GM18502 (cell line): ENCODE data around the gene EMC8.

Source experiments
- ATAC-seq: cut with Tn5 transposase; IDR thresholded peaks from one replicate; pipeline ENCODE4 v1.9.1; 2021; ENCODE audit warnings: mild to moderate bottlenecking; ENCODE audit not compliant: unreplicated experiment, poor library complexity

Gene EMC8

DNA sequence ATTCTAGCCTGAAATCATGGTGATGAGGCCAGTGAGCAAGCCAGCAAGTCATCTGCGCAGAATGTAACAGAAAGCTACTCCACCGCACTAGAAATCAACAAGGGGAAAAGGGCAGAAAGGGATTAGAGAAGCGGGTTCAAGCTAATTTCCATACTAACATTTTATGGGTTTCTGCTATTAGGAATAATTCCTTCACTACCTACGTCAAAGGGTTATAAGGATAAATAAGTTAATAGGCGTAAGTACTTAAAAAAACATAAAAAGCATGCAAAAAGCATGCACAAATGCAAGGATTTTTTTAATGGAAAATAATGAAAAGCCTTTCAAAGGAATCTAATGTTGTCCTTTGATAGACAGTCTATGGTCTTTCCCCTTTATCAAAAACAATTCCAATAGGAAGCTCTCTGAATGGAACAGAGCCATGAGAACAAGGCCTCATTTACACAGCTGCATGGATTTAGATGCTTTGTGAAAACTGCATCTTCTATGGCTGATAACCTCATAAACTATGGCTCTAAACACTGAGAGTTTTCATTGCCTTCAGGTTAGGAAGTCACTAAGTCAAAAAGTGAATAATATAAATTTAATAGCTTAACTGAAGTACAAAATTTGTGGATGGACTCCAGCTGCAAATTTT, 5.6 kb downstream of the EMC8 start:
- no peak for ATAC-seq

DNA sequence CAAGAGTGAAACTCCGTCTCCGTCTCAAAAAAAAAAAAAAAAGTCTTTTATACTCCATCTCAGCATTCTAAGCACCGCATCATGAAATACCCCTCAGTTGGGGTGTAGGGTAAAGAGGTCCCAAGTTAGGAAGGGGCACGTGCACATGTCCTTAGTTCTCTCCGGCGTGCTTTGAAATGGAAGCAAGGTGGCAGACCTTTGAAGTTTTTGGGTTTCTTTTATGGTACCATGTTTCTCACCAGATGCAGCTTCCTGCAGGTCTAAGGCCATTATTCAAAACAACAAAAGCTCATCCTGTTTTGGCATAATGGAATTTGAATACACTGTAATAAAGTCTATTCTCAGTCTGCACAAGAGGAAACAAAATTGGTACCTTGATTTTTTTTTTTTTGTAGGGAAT, 9.6 kb downstream of the EMC8 start:
- no peak for ATAC-seq

DNA sequence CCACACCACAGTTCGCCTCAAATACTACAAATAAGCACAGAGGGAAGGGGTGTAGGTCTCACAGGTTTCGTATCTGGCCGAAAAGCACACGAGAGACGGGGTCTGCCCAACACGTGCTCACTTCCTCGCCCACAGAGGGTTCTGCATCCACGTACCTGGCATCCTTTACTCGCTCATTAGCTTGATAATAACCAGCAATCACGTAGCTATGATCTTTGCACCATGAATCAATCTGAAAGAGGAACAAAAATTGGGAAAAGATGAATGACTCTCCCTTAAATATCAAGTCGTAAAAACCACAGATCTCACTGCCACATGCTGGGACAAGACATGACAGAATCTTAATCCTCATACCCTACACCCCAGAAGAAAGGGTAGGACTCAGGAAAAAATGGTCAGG, 10.5 kb downstream of the EMC8 start:
- no peak for ATAC-seq

DNA sequence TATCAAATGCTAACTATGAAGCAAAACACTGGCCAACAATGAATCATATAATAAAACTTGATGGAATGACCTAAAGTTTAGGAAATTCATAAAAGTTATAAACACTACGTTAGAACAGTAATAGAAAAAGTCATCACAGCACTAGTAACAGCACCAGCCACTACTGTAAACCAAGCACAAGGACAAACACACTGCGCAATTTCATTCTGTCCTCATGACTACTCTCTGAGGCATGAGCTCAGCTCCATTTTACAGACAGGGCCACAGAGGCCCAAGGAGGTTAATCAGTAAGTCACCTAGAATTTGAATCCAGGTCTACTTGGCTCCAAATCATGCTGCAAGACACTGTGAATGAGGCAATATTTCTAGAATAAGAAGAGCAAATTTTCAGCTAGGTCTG, 13.4 kb downstream of the EMC8 start:
- ATAC-seq: no peak

DNA sequence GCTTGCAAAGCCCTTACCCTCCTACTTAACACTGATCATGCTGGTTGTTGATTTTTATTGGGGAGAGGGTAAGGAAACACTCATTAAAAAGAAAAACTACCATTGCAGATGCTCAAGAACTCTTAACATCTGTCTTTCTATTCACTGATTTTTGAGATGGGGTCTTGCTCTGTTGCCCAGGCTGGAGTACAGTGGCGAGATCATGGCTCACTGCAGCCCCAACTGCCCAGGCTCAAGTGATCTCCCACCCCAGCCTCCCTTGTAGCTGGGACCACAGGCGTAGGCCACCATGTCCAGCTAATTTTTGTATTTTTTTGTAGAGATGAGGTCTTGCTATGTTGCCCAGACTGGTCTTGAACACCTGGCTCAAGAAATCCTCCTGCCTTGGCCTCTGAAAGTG, 14.5 kb downstream of the EMC8 start:
- no peak for ATAC-seq

DNA sequence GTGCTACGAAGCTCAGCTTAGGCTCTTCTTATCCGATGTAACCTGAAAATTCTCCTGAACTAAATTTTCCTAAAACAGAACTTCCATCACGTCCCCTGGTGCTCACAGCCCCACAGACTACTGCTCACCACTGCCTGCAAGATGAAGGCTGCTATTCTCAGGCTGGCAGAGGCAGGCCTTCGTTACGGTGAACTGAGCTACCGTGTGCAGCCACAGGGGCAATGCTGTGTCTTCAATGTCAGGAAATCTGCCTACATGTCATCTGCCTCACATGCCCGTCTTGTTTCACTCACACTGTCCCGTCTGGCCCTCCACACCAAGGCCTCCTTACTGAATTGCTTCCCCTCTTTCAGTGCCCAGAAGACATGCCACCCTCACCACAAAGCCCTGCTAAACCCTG, 15.9 kb downstream of the EMC8 start:
- no peak for ATAC-seq

DNA sequence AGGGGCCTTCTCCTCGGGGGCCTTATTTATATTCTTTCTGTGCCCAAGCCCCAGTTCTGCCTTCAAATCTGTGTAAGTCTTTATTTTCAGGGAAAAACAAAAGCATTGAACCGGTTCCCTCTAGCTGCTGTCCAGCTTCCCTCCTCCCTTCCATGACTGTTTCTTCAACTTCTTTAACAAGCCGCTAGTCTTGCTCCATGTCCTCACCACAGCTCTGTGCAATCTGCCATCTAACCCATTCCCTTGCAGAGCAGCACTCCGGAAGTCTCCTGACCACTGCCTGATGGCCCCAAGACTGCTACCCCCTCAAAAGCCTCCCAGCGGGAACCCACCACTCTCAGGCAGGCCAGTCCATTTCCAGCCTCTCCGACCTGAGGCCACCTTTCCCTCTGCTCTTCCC, 16.9 kb downstream of the EMC8 start:
- no peak for ATAC-seq

DNA sequence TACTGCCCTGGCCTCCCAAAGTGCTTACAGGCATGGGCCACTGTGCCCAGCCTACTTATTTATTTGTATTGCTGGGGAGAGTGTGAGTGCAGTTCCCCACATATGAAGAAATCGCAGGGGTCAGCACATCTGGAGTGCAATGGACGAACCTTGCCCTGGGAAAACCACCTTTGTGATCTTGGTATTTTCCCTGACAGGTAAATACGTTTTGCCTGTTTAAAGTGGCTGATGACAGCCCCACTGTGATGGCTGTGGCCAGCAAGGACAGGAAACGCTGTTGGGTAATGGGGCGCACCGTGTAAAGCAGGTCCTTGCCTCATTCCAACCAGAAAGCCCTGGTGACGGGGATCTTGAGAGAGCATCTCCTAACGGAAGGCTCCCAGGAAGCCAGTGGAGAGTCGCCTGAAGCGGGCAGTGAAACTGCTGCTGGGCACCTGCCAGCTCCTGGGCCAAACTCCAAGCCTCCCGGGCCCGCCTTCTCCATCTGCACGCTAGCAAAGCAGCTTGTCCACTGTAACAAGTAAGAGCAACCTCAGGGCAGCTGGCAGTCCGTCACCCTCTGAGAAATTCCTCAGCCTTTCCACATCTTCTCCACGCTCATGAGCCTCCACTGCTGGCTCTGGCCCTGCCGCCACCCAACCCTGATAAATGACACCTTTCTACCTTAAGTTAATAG, 17.5 kb downstream of the EMC8 start:
- ATAC-seq: no peak

DNA sequence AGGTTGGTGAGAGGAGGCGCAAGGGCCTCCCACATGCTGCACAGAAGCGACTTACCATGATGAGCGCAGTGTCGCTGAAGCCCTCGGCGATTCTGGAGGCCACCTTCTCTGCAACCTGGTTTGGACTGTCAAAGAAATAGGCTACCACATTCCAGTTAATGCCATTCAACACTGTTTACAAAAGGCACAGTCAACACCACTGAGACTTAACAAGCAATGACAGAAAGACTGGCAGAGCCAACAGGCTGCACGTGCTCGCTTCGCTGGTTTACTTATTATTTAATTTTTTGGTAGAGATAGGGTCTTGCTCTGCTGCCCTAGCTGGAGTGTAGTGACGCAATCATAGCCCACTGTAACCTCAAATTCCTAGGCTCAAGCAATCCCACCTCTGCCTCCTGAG, 18.2 kb downstream of the EMC8 start:
- no peak for ATAC-seq

DNA sequence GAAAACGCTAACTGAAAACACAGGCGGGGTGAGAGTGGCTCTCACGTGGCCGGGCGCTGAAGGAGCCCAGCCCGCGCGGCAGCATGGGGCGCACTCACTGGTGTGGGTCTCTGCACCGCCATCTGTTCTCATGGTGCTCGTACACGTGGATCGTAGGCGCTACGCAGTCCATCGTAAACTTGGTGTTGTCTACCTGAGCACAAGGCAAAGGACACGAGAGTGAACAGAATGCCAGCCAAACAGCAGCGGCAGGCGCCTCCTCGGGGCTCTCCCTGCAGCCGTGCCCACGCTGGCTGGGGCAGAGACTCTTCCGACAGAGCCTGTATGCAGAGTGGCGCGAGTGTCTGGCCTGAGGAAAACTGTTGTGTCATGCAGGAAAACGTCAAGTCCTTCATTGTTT, 19.1 kb downstream of the EMC8 start:
- no peak for ATAC-seq

DNA sequence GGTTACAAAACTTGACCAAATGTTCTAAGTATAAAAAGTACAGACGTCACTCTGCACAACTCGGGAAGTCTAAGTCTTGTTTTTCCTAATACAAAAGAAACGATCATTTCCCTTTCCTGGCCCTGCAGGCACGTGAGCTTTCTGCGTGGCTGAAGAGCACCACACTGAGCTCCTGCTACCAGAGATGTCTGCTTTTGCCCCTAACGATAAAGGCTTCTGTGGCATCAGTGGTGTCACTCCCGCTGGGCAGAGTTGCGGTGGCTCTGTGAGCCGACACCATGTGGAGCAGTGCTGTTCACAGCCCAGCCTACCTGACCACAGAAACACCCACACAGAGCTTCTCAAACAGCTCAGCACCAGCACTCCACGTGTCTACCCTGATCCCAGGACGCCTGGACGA, 20.5 kb downstream of the EMC8 start:
- no peak for ATAC-seq

DNA sequence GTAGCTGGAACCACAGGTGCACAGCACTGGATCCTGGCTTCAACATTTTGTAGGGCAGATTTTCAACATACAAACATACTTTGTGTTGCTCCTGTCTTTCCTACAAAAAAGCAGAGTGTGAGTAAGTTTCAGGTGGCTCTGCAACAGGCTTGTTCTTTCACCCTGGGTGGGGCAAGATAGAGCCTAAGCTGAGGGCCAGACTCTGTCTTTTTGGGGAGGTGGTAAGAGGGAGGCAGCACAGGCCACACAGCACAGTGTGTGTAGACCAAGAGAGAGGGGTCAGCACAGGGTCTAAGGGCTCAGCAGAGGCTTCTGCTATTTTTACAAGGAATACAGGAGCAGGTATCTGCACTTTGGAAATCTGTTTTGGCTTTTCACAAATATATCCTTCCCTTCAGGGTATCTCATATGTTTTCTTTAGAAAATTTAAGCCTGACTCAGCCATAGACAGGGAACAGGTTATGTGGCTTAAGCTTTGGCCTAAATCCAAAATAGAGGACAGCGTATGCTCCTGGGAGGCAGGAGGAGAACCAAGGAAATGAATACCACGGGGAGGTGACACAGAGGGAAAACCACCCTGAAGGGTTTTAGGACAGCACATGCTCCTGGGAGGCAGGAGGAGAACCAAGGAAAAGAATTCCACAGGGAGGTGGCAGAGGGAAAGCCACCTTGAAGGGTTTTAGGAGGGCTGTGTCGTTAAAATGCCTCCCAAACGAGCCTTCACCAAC, 21.6 kb downstream of the EMC8 start:
- no peak for ATAC-seq

DNA sequence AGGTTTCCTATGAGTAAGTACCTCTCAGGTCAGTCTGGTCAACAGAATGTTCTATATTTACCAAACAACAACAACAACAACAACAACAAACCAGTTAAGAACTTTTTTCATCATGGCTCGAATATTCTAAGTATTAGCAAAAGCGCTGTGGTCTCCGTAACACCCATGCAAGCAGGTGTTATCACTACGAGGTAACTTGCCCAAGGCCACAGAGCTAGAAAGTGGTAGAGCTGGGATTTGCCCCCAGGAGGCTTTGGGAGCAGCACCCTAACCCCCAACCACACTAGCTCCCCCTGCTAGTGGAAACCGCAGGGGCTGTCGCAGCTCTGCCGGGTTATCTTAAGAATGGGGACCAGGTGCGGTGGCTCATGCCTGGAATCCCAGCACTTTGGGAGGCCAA, 24.5 kb downstream of the EMC8 start:
- ATAC-seq: no peak

DNA sequence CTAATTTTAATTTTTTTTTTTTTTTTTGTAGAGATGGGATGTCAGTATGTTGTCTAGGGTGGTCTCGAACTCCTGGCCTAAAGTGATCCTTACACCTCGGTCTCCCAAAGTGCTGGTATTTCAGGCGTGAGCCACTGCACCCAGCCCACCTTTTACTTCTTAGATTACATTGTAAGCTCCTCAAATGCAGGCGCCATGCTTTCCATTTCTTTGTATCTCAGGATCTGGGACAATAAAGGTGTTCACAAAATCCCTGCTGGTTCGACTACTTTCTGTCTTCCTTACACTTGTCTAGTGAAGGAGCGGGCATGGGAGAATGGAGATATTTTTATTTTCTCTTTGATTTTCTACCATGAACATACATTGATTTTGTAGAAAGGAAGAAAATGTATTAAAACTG, 25.2 kb downstream of the EMC8 start:
- ATAC-seq: no peak

DNA sequence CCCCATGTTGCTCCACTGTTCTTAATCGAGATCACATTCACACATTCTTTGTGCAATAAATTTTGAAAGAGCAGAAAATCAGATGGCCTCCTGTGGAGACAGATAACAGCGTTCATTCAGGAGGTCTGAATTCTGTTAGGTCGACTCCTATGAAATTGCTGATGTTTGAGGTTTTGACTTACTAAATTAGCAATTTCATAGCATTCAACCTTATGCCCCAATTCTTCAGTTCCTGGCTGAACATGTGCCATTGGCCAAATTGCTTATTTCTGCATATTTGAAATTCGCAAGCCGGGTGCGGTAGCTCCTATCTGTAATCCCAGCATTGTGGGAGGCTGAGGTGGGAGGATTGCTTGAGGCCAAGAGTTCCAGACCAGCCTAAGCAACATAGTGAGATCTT, 26.3 kb downstream of the EMC8 start:
- ATAC-seq: no peak

DNA sequence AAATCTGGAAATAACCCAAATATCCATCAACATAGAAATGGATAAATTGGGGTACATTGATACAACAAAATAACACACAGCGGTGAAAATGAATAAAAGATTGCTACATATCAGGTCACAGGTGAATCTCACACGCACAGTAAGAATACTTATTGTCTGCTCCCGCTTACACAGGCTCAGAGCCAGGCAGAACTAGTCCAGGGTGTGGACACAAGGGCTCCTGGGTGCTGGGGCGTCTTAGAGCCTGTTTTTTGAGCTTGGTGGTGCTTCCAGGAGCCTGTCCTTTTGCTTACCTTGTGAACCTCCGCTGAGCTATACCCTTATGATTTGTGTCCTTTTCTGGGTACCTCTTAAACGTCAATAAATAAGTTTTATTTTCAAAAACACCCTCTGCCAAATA, 28.6 kb downstream of the EMC8 start:
- no peak for ATAC-seq

DNA sequence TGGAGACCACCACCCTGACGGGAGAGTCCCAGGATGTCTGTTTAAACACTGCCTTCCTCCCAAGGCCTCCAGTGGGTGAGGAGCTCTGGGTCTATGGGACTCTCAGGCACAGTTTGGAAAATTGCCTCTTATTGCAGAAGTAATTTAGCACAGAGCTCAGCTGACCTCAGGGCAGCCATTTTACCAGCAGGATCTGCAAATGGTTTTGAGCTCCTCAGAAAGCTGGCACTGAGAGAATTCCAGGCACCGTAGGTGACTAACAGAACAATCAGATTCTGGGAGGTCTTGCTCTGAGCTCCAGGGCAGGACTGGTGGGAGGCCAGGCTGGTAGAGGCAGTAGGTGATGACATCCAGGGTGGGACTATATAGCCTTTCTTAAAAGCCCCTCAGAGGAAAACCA, 31.1 kb downstream of the EMC8 start:
- no peak for ATAC-seq

DNA sequence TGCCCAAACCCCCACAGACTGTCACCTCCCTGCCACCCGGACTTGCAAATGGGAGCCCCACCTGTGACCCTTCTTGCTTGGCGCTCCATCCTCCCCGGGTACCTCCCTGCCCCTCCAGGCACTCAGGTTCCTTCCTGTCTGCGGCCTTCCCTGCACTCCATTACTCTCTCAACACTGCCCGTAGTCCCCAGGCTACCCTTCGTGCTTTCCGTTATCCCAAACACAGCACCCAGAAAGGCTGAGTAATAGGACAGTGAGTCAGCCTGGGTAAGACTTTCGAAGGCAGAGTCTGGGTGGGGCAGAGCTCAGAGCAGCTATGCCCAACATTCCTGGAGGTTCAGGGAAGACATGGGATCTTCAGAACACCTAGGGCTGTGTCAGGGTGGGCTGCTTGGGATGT, 31.8 kb downstream of the EMC8 start:
- no peak for ATAC-seq

DNA sequence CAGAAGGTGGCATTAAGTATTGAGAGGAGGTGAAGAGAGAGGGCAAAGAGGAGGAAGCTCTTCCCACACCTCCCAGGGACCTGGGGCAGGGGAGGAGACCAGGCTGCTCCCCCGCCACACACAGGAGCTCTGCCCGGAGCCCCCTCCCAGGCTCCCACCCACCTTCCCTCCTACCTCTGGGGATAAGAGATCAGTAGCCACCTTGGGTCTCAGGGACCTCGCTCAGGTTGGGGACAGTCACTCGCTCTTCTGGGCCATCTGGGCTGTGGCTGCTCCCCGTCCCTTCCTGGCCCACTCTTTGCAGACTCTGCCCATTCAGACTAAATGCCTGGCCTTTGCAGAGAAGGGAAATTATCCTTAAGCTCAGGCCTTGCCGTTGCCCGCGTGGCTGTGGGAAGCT, 33.6 kb downstream of the EMC8 start:
- ATAC-seq: no peak

DNA sequence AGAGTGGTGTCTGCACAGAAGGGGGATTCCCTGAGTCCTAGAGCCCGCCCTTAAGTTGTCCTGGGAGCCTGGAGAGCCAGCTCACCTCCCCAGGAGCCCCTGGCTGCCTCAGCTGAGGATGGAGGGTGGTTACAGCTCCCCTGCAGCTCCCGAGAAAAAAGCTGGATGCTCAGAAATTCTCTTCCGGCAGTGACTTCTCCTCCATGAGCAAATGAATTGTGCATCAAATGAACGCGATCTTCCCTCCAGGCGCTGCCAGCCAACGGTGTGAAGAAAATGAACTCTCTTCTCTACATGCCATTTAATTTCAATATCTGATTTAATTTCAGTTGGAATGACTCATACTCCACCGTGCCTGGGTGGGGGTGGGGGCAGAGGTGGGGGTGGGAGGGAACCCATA, 34.1 kb downstream of the EMC8 start:
- no peak for ATAC-seq

DNA sequence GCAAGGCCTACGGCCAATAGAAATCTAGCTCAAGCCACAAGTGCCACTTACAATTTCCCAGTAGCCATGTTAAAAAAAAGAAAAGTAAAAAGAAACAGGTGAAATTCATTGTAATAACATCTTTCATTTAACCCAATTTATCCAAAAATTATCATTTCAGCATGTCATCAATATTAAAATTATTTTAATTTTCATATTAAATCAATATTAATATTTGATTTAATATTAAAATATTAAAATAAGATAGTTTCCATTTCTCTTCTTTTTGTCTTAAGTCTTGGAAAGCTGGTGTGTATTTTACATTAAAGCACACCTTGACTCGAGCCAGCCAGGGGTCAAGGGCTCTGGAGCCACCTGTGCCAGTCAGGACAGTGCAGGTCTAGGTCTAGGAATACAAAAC, 35.7 kb downstream of the EMC8 start:
- no peak for ATAC-seq

DNA sequence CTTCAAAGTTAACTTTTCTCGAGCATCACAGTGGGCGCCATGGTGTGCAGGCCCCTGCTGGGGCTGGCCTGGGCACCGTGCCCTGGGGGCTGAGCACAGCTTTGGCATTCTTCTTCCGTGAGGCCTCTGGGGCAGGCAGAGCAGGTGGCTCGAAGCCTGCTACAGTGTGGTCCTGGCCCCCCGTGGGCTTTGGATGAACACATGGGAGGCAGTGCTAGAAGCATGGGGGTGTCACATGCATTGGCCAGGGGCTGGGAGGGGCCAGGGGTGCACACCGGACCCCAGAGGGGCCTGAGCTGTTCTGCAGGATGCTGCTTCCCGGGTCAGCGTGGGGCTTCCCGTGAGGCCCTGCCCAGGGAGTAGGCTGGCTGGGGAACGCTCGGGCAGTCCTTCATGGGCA, 36.4 kb downstream of the EMC8 start:
- no peak for ATAC-seq
